Lung (tissue), 12 donors: Measurements from ENCODE around the gene TRANK1. TPM values are rescaled to one million over a fixed set of nuclear protein-coding genes. Genes with fewer than 3 reads are reported as not detected.
"Not testable (repeated sequence)": the region's sequence is repeated elsewhere in the genome, so short reads cannot be mapped to it uniquely, and the experiment has no call there.

ENCODE experiments used
- ATAC-seq: fragments of 200-7000 bp; cut with Tn5 transposase; one replicate; pipeline ENCODE4 v1.9.1; 2020; ENCODE audit warnings: moderate number of reproducible peaks; ENCODE audit not compliant: insufficient read depth, low FRiP score
- DNase-seq, 3 donors: peaks; one replicate each; pipeline ENCODE4 v3.0.0-alpha.2; 2013 to 2017
- H3K27ac ChIP-seq, 2 donors: one replicate each; pipeline ENCODE4 v1.5.1; 2013; ENCODE audit warnings: mild to moderate bottlenecking in 2 of 2, moderate library complexity in 2 of 2, control low read depth in 1 of 2, inconsistent platforms in 1 of 2, low read depth in 1 of 2, low read length in 1 of 2
- H3K27me3 ChIP-seq, 3 donors: one replicate each; pipeline ENCODE4 v1.5.1; 2013; ENCODE audit warnings: low read length in 2 of 3; ENCODE audit not compliant: control insufficient read depth in 3 of 3, insufficient read depth in 3 of 3
- H3K36me3 ChIP-seq, 4 donors: one replicate each; pipeline ENCODE4 v1.5.1; 2013; ENCODE audit warnings: low read length in 4 of 4, mild to moderate bottlenecking in 1 of 4, moderate library complexity in 1 of 4; ENCODE audit not compliant: control insufficient read depth in 4 of 4, insufficient read depth in 4 of 4
- H3K4me1 ChIP-seq, 5 donors: one replicate each; pipeline ENCODE4 v1.5.1; 2013; ENCODE audit warnings: low read length in 5 of 5, mild to moderate bottlenecking in 2 of 5, moderate library complexity in 1 of 5; ENCODE audit not compliant: control insufficient read depth in 5 of 5, insufficient read depth in 5 of 5
- H3K4me3 ChIP-seq: one replicate; pipeline ENCODE4 v1.5.1; 2013; ENCODE audit warnings: mild to moderate bottlenecking, control low read depth, moderate library complexity
- H3K9ac ChIP-seq, 2 donors: one replicate each; pipeline ENCODE4 v1.5.1; 2013; ENCODE audit warnings: low read length in 2 of 2, control low read depth in 1 of 2; ENCODE audit not compliant: insufficient read depth in 1 of 2
- H3K9me3 ChIP-seq, 4 donors: one replicate each; pipeline ENCODE4 v1.5.1; 2013; ENCODE audit warnings: low read length in 3 of 4, mild to moderate bottlenecking in 1 of 4, moderate library complexity in 1 of 4; ENCODE audit not compliant: control insufficient read depth in 4 of 4, insufficient read depth in 3 of 4
- WGBS, 2 donors: extraction: QIAGEN DNeasy Blood & Tissue Kit; methylation state at CpG; one replicate each; pipeline ENCODE4 v1.1.7; 2013; 5-methylcytosine and 5-hydroxymethylcytosine counted together
- polyA plus RNA-seq, 2 donors: library from polyadenylated mRNA; stranded (reverse); fragments of 200-250 nt; gene quantifications; one replicate each; pipeline ENCODE4 v1.2.1, GENCODE V29; 2013
- total RNA-seq, 2 donors: library from RNA; depleted of rRNA in 1 of 2; stranded (reverse); fragments of >200 nt in 1 of 2; gene quantifications; one replicate each; pipeline ENCODE4 v1.2.1, GENCODE V29; 2014 to 2021
- TF ChIP-seq, protein P1 (sequence below): IDR thresholded peaks from 2 replicates; pipeline ENCODE4 v1.5.1; 2012; ENCODE audit warnings: mild to moderate bottlenecking; ENCODE audit errors: control extremely low read depth, extremely low read depth
- donor health status: control.
- donor health status: control.
- donor health status: Bipolar disorder and iron deficiency.
- donor health status: healthy.
- donor health status: DM: yes; HTN: yes; CAD: no.

The TRANK1 gene
- total and polyA plus RNA-seq, 4 donors, result 4.3 to 34.3 (median 15.1) TPM

DNA sequence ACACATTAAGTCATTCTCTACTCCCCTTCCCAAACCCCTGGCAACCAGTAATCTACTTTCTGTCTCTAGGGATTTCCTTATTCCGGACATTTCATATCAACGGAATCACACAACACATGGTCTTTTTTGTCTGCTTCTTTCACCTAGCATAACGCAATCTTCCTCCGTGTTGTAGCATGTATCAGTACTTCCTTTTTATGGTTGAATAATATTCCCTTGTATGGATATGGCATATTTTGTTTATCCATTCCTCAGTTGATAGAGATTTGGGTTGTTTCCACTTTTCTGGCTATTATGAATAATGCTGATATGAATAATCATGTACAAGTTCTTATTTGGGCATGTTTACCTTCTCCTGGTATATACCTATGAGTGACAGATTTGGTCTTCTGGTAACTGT lies 63.1 kb downstream of the TRANK1 start:
- no peaks in the 10 kb centered on the region for H3K27me3 ChIP-seq
- no peak overlapping the region for H3K27ac ChIP-seq
- no peak overlapping the region for H3K9ac ChIP-seq
- 85 to 94% methylated on average over 4 of the region's 4 CpGs for WGBS, 2 donors
- H3K4me3 ChIP-seq, result no peak overlapping the region
- DNase-seq (no peak), ATAC-seq (no peak)
- no peaks in the 10 kb centered on the region for H3K4me1 ChIP-seq
- TF ChIP-seq, protein P1, sequence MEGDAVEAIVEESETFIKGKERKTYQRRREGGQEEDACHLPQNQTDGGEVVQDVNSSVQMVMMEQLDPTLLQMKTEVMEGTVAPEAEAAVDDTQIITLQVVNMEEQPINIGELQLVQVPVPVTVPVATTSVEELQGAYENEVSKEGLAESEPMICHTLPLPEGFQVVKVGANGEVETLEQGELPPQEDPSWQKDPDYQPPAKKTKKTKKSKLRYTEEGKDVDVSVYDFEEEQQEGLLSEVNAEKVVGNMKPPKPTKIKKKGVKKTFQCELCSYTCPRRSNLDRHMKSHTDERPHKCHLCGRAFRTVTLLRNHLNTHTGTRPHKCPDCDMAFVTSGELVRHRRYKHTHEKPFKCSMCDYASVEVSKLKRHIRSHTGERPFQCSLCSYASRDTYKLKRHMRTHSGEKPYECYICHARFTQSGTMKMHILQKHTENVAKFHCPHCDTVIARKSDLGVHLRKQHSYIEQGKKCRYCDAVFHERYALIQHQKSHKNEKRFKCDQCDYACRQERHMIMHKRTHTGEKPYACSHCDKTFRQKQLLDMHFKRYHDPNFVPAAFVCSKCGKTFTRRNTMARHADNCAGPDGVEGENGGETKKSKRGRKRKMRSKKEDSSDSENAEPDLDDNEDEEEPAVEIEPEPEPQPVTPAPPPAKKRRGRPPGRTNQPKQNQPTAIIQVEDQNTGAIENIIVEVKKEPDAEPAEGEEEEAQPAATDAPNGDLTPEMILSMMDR, result no peak
- H3K36me3 ChIP-seq, result peaks cover 0 to 11% (median 2%) of the 10 kb centered on the region in 4 donors
- peaks cover 0 to 3% (median 0%) of the 10 kb centered on the region in 4 donors for H3K9me3 ChIP-seq

DNA sequence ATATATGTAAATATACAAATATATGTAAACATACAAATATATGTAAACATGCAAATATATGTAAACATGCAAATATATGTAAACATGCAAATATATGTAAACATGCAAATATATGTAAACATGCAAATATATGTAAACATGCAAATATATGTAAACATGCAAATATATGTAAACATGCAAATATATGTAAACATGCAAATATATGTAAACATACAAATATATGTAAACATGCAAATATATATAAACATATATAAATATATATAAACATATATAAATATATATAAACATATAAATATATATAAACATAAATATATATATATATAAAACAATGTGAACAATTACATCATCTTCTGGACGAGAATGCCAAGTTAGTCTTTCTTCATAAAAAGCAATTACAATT lies 65.0 kb downstream of the TRANK1 start:
- not testable (repeated sequence) for H3K36me3 ChIP-seq, H3K9ac ChIP-seq, H3K27me3 ChIP-seq, ATAC-seq, DNase-seq, H3K4me1 ChIP-seq, H3K27ac ChIP-seq, H3K4me3 ChIP-seq, H3K9me3 ChIP-seq
- WGBS, 2 donors, result 74 to 84% methylated on average over 1 of the region's 1 CpG

DNA sequence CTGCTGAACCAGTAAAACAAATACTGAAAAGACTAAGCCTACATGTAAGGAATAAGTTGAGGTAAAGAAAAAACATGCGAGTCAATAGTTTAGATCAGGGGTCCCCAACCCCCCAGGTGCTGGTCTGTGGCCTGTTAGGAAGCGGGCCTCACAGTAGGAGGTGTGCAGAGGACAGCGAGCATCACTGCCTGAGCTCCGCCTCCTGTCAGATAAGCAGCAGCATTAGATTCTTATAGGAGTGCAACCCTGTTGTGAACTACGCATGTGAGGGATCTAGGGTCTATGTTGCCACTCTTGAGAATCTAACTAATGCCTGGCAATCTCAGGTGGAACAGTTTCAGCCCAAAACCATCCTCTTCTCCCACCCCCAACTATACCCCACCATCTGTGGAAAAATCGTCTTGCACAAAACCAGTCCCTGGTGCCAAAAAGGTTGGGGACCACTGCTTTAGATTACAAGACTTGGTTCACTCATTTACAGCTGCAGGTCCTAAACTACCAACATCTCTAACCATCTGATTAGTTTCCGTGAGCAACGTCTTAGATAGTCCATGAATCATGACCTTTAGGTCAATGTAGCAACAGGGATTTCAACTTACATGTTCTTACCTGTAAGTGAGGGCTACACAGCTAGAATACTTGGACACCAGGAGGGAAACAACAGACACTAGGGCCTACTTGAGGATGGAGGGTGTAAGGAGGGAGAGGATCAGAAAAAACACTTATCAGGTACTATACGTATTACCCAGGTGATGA lies 66.7 kb downstream of the TRANK1 start:
- Histone ChIP-seq H3K27ac (no peak overlapping the region), H3K9ac (no peak overlapping the region), H3K9me3 (peaks cover 0 to 3% (median 0%) of the 10 kb centered on the region in 4 donors), H3K36me3 (peaks cover 0 to 6% (median 3%) of the 10 kb centered on the region in 4 donors), H3K27me3 (no peaks in the 10 kb centered on the region), H3K4me3 (no peak overlapping the region), H3K4me1 (no peaks in the 10 kb centered on the region)
- ATAC-seq (no peak), DNase-seq (no peak)
- 89 to 91% methylated on average over 9 of the region's 9 CpGs for WGBS, 2 donors
- TF ChIP-seq, protein P1, result no peak

DNA sequence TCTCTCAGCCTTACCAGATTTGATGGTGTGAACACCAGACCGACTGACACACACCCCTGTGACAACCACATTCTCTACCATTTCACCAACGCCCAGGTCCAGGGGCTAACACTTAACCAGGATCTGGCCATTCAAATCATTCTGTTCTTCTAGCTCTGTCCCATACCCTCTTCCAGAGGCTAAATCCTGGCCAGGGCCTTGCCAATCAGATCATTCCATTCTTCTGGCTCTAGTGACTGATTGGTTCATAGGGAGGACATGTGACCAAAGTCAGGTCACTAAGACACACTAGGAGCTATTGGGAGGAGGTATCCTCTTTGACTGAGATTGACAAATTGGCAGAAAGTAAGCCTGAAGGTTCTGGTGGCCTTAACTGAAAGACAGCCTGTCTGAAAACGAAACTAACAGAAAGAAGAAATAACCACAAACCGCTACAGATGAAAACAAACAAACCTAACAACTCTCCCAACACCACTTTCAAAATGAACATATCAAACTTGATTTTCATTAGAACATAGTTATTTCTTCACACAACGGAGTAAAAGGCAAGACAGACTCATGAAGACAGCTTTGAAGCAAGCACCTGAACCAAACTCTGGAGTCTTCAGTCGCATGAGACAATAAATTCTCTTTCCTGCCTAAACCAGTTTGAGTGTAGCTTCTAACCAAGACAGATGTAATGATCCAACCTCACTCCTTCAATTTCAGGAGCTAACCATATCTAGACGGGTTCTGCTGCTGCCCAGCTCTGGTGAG lies 68.5 kb downstream of the TRANK1 start:
- TF ChIP-seq, protein P1, result no peak
- Histone ChIP-seq H3K4me1 (no peaks in the 10 kb centered on the region), H3K36me3 (peaks cover 0 to 5% (median 0%) of the 10 kb centered on the region in 4 donors), H3K4me3 (no peak overlapping the region), H3K9me3 (no peaks in the 10 kb centered on the region), H3K27me3 (no peaks in the 10 kb centered on the region), H3K9ac (no peak overlapping the region), H3K27ac (no peak overlapping the region)
- DNase-seq, result no peak
- no peak for ATAC-seq
- 57 to 66% methylated on average over 7 of the region's 7 CpGs for WGBS, 2 donors
